SK-N-SH treated with all-trans-retinoic acid at 6 μM for 48 hours (cell line): ENCODE results near the gene CTTNBP2.

Source experiments
- ATAC-seq: fragments of 200-7000 bp; cut with Tn5 transposase; 3 replicates; pipeline ENCODE4 v1.9.1; 2020; ENCODE audit warnings: mild to moderate bottlenecking, moderate library complexity
- ARNTL ChIP-seq: fragments of 450-650 bp; formaldehyde crosslinking; IDR thresholded peaks from 2 replicates; pipeline ENCODE4 v1.5.0; 2020; ENCODE audit warnings: low read depth, mild to moderate bottlenecking, moderate library complexity, borderline replicate concordance
- BACH2 ChIP-seq: fragments of 250-450 bp; sonication (Bioruptor Pico); IDR thresholded peaks from 2 replicates; pipeline ENCODE4 v1.9.0; 2021; ENCODE audit warnings: mild to moderate bottlenecking, borderline replicate concordance
- CSDC2 ChIP-seq: fragments of 250-450 bp; sonication (Bioruptor Pico); IDR thresholded peaks from 2 replicates; pipeline ENCODE4 v1.5.0; 2020; ENCODE audit warnings: mild to moderate bottlenecking, moderate library complexity
- ESRRG ChIP-seq: fragments of 250-450 bp; sonication (Bioruptor Pico); IDR thresholded peaks from 2 replicates; pipeline ENCODE4 v1.6.1; 2021; ENCODE audit warnings: mild to moderate bottlenecking
- GLIS3 ChIP-seq: fragments of 250-450 bp; sonication (Bioruptor Pico); IDR thresholded peaks from 2 replicates; pipeline ENCODE4 v1.5.0; 2020; ENCODE audit warnings: mild to moderate bottlenecking, moderate library complexity
- ISL1 ChIP-seq: fragments of 250-450 bp; sonication (Bioruptor Pico); IDR thresholded peaks from 2 replicates; pipeline ENCODE4 v2.1.2; 2022; ENCODE audit warnings: mild to moderate bottlenecking, moderate library complexity
- OSR1 ChIP-seq: fragments of 250-450 bp; sonication (Bioruptor Pico); IDR thresholded peaks from 2 replicates; pipeline ENCODE4 v1.8.0; 2022; ENCODE audit warnings: moderate library complexity, mild to moderate bottlenecking, inconsistent platforms
- PPARA ChIP-seq: fragments of 250-450 bp; sonication (Bioruptor Pico); IDR thresholded peaks from 2 replicates; pipeline ENCODE4 v1.5.0; 2020; ENCODE audit warnings: mild to moderate bottlenecking, borderline replicate concordance
- RARB ChIP-seq: fragments of 250-450 bp; sonication (Bioruptor Pico); IDR thresholded peaks from 2 replicates; pipeline ENCODE4 v1.8.0; 2021; ENCODE audit warnings: mild to moderate bottlenecking, moderate library complexity
- TCF4 ChIP-seq: fragments of 250-450 bp; sonication (Bioruptor Pico); IDR thresholded peaks from 2 replicates; pipeline ENCODE4 v1.8.0; 2021; ENCODE audit warnings: mild to moderate bottlenecking, moderate library complexity, borderline replicate concordance
- TOX ChIP-seq: fragments of 250-450 bp; sonication (Bioruptor Pico); IDR thresholded peaks from 2 replicates; pipeline ENCODE4 v1.8.0; 2021; ENCODE audit warnings: mild to moderate bottlenecking, moderate library complexity, borderline replicate concordance
- ZC3H10 ChIP-seq: fragments of 250-450 bp; sonication (Bioruptor Pico); IDR thresholded peaks from 2 replicates; pipeline ENCODE4 v1.5.1; 2021; ENCODE audit warnings: mild to moderate bottlenecking, moderate library complexity
- ZFP3 ChIP-seq: fragments of 250-450 bp; sonication (Bioruptor Pico); IDR thresholded peaks from 2 replicates; pipeline ENCODE4 v1.5.0; 2020; ENCODE audit warnings: mild to moderate bottlenecking, moderate library complexity
- ZFP30 ChIP-seq: fragments of 450-650 bp; formaldehyde crosslinking; IDR thresholded peaks from 2 replicates; pipeline ENCODE4 v1.5.0; 2022; ENCODE audit warnings: mild to moderate bottlenecking, moderate library complexity
- ZNF565 ChIP-seq: fragments of 450-650 bp; formaldehyde crosslinking; conservative IDR thresholded peaks from 2 replicates; pipeline ENCODE4 v1.5.0; 2020; ENCODE audit warnings: low read depth, mild to moderate bottlenecking, moderate library complexity
- ZNF70 ChIP-seq: fragments of 450-650 bp; formaldehyde crosslinking; IDR thresholded peaks from 2 replicates; pipeline ENCODE4 v1.5.0; 2020; ENCODE audit warnings: mild to moderate bottlenecking, moderate library complexity
- ZNF8 ChIP-seq: fragments of 450-650 bp; formaldehyde crosslinking; IDR thresholded peaks from 2 replicates; pipeline ENCODE4 v1.5.0; 2020; ENCODE audit warnings: mild to moderate bottlenecking, moderate library complexity
- TF ChIP-seq, protein P1 (sequence below): fragments of 250-450 bp; sonication (Bioruptor Pico); IDR thresholded peaks from 2 replicates; pipeline ENCODE4 v1.8.0; 2021; ENCODE audit warnings: low read depth, mild to moderate bottlenecking, moderate library complexity, borderline replicate concordance
- TF ChIP-seq, protein P2 (sequence below): fragments of 250-450 bp; sonication (Bioruptor Pico); IDR thresholded peaks from 2 replicates; pipeline ENCODE4 v1.5.0; 2020; ENCODE audit warnings: mild to moderate bottlenecking, moderate library complexity
- TF ChIP-seq, protein P3 (sequence below): fragments of 250-450 bp; sonication (Bioruptor Pico); IDR thresholded peaks from 2 replicates; pipeline ENCODE4 v1.5.1; 2021; ENCODE audit warnings: mild to moderate bottlenecking, moderate library complexity
- TF ChIP-seq, protein P4 (sequence below): fragments of 250-450 bp; sonication (Bioruptor Pico); IDR thresholded peaks from 2 replicates; pipeline ENCODE4 v1.8.0; 2020; ENCODE audit warnings: mild to moderate bottlenecking, moderate library complexity, borderline replicate concordance

Gene CTTNBP2

DNA sequence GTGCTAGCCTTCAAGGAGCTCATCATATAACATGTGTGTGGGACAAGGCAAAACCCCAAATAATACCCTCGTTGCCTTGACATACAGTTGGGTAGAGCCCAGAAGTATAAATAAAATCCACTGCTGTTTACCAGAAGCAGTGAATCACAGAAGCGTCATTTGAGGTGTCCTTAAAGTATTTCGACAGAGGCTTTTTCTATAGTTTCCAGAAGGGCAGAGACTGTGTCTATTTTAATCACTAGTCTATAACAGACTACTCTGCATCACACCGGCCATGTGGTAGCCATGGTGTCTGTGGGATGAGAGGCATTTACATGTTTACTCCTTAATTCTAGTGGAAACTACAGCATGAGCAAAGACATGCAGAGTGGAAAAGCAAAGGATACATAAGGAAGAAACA, 131.3 kb downstream of the CTTNBP2 start:
- ATAC-seq = no peak
- TF ChIP-seq RARB = no peak
- TF ChIP-seq, protein P1, sequence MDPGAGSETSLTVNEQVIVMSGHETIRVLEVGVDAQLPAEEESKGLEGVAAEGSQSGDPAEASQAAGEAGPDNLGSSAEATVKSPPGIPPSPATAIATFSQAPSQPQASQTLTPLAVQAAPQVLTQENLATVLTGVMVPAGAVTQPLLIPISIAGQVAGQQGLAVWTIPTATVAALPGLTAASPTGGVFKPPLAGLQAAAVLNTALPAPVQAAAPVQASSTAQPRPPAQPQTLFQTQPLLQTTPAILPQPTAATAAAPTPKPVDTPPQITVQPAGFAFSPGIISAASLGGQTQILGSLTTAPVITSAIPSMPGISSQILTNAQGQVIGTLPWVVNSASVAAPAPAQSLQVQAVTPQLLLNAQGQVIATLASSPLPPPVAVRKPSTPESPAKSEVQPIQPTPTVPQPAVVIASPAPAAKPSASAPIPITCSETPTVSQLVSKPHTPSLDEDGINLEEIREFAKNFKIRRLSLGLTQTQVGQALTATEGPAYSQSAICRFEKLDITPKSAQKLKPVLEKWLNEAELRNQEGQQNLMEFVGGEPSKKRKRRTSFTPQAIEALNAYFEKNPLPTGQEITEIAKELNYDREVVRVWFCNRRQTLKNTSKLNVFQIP = no peak
- TF ChIP-seq ZFP3 (CRISPR knock-in tag) = no peak
- TF ChIP-seq ARNTL (CRISPR knock-in tag) = no peak
- no peak for TF ChIP-seq GLIS3 (CRISPR knock-in tag)
- no peak for TF ChIP-seq ZC3H10 (CRISPR knock-in tag)
- TF ChIP-seq PPARA = no peak
- no peak for TF ChIP-seq ZNF8 (CRISPR knock-in tag)
- TF ChIP-seq ISL1 (CRISPR knock-in tag) = no peak
- TF ChIP-seq, protein P2, sequence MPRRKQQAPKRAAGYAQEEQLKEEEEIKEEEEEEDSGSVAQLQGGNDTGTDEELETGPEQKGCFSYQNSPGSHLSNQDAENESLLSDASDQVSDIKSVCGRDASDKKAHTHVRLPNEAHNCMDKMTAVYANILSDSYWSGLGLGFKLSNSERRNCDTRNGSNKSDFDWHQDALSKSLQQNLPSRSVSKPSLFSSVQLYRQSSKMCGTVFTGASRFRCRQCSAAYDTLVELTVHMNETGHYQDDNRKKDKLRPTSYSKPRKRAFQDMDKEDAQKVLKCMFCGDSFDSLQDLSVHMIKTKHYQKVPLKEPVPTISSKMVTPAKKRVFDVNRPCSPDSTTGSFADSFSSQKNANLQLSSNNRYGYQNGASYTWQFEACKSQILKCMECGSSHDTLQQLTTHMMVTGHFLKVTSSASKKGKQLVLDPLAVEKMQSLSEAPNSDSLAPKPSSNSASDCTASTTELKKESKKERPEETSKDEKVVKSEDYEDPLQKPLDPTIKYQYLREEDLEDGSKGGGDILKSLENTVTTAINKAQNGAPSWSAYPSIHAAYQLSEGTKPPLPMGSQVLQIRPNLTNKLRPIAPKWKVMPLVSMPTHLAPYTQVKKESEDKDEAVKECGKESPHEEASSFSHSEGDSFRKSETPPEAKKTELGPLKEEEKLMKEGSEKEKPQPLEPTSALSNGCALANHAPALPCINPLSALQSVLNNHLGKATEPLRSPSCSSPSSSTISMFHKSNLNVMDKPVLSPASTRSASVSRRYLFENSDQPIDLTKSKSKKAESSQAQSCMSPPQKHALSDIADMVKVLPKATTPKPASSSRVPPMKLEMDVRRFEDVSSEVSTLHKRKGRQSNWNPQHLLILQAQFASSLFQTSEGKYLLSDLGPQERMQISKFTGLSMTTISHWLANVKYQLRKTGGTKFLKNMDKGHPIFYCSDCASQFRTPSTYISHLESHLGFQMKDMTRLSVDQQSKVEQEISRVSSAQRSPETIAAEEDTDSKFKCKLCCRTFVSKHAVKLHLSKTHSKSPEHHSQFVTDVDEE = no peak
- TF ChIP-seq, protein P3, sequence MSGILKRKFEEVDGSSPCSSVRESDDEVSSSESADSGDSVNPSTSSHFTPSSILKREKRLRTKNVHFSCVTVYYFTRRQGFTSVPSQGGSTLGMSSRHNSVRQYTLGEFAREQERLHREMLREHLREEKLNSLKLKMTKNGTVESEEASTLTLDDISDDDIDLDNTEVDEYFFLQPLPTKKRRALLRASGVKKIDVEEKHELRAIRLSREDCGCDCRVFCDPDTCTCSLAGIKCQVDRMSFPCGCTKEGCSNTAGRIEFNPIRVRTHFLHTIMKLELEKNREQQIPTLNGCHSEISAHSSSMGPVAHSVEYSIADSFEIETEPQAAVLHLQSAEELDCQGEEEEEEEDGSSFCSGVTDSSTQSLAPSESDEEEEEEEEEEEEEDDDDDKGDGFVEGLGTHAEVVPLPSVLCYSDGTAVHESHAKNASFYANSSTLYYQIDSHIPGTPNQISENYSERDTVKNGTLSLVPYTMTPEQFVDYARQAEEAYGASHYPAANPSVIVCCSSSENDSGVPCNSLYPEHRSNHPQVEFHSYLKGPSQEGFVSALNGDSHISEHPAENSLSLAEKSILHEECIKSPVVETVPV (CRISPR knock-in tag) = no peak
- no peak for TF ChIP-seq TOX
- TF ChIP-seq ZFP30 (CRISPR knock-in tag) = no peak
- TF ChIP-seq CSDC2 (CRISPR knock-in tag) = no peak
- TF ChIP-seq BACH2 (CRISPR knock-in tag) = no peak
- no peak for TF ChIP-seq ESRRG (CRISPR knock-in tag)

DNA sequence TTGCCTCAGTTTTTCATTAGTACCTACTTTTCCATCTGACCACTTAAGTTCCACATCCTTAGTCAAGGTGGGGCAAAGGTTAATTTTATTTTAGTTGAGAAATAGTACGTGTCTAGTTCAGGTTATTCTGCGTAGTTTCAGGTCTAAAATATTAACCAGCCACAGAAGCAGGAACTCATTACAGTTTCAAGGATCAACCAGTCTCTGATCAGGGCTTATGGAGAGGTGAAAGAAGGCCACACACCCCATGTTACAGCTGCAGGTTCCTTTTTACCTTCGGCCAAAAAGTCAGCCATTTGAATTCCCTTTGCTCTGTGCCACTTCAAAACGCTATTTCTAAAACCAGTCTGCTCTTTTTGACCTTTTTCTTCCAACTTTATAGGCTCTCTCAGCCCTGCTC, 134.2 kb downstream of the CTTNBP2 start:
- TF ChIP-seq ARNTL (CRISPR knock-in tag) (no peak), CSDC2 (CRISPR knock-in tag) (no peak), ZNF70 (no peak)
- no peak for ATAC-seq

DNA sequence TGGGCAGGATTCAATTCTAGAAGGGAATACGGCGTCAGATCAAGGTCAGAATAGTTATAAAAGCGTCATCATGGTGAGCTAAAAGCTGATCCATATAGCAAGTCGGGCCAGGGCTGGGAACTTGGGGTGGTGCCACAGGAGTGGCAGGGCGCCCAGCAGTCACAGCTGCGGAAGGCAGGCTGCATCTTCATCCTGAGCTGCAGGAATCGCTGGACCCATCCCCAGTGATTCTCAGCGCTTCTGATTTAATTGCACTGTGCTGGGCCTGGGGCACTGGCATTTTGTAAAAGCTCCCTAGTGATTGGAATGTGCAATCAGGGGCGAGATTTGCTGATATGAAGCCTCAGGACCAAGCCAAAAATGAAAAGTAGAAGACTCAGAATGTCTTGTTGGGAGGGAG, 135.3 kb downstream of the CTTNBP2 start:
- ATAC-seq = no peak
- TF ChIP-seq TOX (no peak), OSR1 (CRISPR knock-in tag) (no peak), ISL1 (CRISPR knock-in tag) (no peak), BACH2 (CRISPR knock-in tag) (no peak), ARNTL (CRISPR knock-in tag) (no peak), TCF4 (CRISPR knock-in tag) (no peak), ZFP30 (CRISPR knock-in tag) (no peak), PPARA (no peak), CSDC2 (CRISPR knock-in tag) (no peak), RARB (no peak), ZNF565 (CRISPR knock-in tag) (no peak), ZNF70 (no peak), ZC3H10 (CRISPR knock-in tag) (no peak), ZFP3 (CRISPR knock-in tag) (no peak), ESRRG (CRISPR knock-in tag) (no peak)
- TF ChIP-seq, protein P4, sequence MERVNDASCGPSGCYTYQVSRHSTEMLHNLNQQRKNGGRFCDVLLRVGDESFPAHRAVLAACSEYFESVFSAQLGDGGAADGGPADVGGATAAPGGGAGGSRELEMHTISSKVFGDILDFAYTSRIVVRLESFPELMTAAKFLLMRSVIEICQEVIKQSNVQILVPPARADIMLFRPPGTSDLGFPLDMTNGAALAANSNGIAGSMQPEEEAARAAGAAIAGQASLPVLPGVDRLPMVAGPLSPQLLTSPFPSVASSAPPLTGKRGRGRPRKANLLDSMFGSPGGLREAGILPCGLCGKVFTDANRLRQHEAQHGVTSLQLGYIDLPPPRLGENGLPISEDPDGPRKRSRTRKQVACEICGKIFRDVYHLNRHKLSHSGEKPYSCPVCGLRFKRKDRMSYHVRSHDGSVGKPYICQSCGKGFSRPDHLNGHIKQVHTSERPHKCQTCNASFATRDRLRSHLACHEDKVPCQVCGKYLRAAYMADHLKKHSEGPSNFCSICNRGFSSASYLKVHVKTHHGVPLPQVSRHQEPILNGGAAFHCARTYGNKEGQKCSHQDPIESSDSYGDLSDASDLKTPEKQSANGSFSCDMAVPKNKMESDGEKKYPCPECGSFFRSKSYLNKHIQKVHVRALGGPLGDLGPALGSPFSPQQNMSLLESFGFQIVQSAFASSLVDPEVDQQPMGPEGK = no peak
- TF ChIP-seq, protein P3 (CRISPR knock-in tag) = no peak
- TF ChIP-seq, protein P1 = no peak
